GM18505 (cell line): ENCODE measurements around the gene ESRRG.
"Not testable (repeated sequence)": the region's sequence is repeated elsewhere in the genome, so short reads cannot be mapped to it uniquely, and the experiment has no call there.

Experiments
- ATAC-seq: cut with Tn5 transposase; IDR thresholded peaks from one replicate; pipeline ENCODE4 v1.9.1; 2021; ENCODE audit not compliant: unreplicated experiment
- POLR2A ChIP-seq: IDR thresholded peaks from 4 replicates; pipeline ENCODE4 v1.6.1; 2011; ENCODE audit warnings: borderline replicate concordance; ENCODE audit not compliant: insufficient read depth, insufficient read length; ENCODE audit errors: extremely low read depth

Gene ESRRG

DNA sequence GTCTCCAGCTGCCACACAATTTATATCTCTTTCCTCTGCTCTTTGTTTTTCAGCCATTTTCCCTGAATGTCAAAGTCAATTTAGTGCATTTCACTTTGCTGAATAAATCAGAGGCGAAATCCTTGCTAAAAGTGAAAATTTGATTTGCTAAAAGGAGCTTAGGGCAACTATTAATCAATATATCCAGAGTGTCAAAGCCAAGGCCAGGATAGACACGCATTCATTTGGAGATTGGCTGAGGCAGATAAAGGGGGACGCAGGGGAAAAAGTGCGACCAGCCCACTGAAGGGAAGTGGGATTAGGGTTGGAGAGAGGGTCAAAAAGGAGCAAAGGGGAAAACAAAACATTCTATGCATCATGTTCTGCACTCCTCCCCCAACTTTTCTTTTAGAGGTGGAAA lies 167.6 kb downstream of the ESRRG start:
- TF ChIP-seq POLR2A, result no peak
- no peak for ATAC-seq

DNA sequence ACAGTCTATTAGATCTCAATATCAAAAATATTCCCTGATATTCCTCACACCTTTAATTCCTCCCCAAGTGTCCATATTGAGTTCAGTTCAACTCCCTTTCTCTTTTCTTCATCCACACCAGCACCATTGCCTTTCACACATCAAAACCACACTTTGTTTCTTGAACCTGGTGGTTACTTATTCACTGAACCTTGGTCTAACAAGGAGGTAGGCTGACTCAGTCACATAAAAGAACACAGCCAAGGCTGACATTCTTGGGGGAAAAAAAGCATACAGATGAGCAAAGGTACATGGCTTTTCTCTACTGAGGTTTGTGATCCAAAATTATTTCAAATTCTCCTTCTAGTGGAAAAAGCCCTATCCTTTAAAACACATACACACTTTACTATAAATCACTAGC lies 168.3 kb downstream of the ESRRG start:
- TF ChIP-seq POLR2A, result no peak

DNA sequence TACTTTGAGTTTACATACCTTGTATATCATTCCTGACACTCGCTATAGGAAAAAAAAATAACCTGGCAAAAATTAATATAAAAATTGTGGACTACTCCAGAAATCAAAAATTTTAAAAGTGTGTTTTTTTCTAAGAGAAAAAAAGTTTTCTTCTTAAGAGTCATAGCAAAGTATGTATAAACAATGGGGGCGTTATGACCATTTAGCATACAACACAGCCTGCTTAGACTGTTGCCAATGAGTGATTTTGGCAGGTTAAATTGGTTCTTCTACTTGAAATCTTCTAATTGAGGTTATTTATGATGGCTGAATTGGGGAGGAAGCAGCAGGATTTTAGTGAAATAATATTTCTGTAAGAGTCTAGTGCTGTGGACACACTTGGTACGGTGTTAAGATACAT lies 169.5 kb downstream of the ESRRG start:
- no peak for TF ChIP-seq POLR2A
- ATAC-seq, result no peak

More for the DNA sequence above, 168.3 kb downstream of the ESRRG start:
- ATAC-seq, result no peak

DNA sequence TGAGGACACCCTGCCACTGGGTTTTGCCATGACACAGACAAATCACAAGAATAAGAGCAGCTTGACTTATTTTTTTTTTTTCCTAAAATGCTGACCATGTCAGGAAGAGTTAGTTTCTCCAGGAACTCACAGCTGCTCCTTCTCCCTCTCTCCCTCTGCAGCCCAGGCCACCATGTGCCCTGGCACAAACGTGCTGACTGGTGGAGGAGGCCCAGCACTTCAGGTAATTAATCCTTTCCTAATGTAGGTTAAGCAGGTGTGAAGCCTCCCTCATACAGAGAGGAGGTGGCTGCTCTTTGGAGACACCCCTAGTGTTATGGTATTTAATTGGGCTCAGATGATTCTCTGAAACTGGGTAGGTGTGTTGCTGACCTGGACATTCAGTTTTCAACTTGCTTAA lies 170.2 kb downstream of the ESRRG start:
- TF ChIP-seq POLR2A, result no peak
- no peak for ATAC-seq

DNA sequence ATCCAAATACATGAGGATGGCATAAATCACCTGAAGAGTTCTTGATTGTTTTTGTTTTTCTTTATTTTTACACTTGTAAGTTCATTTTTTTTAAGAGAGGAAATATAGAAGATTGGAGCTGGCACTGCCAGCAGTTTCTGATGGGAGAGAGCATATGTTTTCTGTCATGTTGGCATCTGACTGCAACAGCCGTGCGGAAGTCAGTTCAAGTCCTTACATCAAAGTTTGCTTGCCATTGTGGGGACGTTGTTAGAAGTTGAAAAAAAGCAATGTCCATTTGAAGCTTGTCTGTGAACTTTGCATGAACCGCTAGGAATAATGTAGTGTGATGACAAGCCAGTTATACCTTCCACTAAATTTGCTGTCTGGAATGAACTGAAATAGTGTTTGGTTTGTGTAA lies 173.4 kb downstream of the ESRRG start:
- no peak for TF ChIP-seq POLR2A
- ATAC-seq, result no peak

DNA sequence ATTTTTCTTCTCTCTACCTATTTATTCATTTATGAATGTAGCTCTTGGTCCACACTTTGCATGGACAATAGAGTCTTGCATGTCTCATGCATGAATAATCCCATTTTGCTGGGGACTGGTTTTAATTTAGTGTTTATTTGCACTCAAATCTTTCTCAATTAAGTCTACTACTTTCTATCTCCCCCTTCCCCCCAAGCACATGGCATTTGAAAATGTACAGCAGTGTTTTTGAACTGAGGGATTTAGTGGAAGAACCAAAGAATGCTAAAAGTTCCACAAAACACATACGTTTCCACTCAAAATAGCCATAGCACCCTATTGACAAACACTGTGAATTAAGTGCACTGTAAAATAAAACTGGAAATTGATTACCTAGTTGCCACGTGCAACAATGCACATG lies 180.5 kb downstream of the ESRRG start:
- no peak for ATAC-seq

DNA sequence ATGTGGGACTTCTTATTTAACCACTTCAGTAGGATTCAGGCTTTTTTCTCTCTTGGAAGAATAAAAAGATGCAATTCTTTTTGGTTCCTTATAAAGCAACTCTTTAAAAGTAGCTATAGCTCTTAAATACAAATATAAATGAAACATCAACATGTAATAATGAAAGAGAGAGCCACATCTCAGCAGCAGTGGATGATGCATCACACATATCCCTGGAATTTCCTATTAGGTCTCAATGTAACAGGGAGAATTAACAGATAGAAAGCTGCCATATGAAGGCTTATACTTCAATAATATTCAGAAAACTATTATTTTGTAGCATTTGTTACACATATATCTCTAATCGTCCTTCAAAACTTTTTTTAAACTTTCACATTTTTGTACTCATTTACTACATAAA lies 181.0 kb downstream of the ESRRG start:
- ATAC-seq, result no peak
- no peak for TF ChIP-seq POLR2A

More for the DNA sequence above, 180.5 kb downstream of the ESRRG start:
- no peak for TF ChIP-seq POLR2A

DNA sequence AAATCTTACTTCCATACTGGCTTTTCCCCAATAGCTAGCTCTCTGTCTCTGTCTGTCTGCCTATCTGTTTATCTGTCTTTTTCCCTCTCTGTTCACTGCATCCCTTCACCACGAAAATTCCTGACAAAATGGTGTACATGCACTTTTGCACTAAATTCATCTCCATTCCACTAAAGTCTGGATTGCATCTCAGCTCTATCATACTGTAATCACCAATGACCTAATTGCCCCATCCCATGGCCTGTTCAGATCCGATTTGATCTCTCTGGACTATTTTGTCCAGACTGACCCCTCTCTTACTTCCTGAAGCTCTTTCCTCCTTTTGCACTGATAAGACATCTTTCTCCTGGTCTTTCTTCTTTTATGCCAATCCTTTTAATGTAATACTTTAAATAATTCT lies 187.5 kb downstream of the ESRRG start:
- TF ChIP-seq POLR2A, result no peak
- no peak for ATAC-seq

DNA sequence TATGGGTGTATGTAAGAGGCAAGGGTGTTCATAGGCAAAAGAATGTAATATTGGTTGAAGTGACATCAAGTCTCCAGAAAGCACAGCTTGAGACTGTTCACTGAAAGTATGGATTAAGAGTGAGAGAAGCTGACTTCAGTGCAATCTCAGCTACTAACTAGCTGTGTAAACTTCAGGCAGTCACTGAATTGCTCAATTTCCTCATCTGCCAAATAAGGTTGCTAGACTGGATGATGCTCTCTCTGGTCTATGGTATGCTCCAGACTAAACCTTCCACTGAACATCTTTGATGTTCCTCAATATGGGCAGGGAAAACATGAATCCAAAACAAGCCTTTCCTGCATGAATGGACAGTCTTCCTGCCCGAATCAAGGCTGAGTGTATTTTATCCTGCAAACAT lies 188.2 kb downstream of the ESRRG start:
- no peak for TF ChIP-seq POLR2A
- no peak for ATAC-seq

DNA sequence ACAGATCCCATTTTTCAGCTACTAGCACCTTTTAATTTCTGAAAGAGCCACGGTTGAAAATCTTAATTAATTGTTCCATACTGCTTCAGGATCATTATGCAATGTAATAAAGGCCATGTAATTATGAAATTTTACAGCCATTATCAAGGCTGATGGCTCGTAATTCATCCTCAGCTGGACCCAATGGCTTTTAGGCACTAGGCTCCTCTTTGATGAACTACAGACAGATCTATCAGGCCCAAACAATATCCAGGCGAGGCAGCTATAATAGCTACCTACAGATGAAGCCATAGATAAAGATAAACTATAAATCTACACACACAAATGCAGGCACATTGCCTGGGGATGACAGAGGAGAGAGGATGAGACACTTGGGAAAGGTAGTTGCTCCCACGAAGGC lies 189.5 kb downstream of the ESRRG start:
- ATAC-seq, result no peak
- TF ChIP-seq POLR2A, result no peak

DNA sequence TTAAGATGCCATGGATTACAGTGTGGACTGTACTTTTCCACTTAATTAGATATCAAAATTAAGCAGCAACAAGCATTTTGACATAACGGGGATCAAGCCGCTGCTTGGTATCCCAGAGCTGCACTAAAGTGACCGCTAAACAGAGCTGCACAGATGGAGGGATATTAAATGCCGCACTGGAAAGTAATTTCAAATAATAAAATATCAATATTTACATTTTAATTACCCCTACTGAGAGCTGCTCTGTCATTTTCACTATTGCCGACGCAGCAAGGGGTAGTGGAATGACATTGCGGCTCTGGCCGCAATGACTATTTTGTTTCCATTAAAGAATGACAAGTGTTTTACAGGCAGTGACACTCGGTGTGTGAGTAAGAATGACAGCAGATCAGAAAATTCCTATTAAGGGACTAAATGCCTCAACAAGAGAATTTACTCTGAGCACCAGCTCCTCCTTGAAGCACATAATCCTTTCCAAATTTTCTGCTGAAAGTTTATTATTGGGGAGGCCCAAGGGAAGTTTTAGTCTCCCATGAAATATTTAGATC lies 190.9 kb downstream of the ESRRG start:
- ATAC-seq, result no peak
- no peak for TF ChIP-seq POLR2A

DNA sequence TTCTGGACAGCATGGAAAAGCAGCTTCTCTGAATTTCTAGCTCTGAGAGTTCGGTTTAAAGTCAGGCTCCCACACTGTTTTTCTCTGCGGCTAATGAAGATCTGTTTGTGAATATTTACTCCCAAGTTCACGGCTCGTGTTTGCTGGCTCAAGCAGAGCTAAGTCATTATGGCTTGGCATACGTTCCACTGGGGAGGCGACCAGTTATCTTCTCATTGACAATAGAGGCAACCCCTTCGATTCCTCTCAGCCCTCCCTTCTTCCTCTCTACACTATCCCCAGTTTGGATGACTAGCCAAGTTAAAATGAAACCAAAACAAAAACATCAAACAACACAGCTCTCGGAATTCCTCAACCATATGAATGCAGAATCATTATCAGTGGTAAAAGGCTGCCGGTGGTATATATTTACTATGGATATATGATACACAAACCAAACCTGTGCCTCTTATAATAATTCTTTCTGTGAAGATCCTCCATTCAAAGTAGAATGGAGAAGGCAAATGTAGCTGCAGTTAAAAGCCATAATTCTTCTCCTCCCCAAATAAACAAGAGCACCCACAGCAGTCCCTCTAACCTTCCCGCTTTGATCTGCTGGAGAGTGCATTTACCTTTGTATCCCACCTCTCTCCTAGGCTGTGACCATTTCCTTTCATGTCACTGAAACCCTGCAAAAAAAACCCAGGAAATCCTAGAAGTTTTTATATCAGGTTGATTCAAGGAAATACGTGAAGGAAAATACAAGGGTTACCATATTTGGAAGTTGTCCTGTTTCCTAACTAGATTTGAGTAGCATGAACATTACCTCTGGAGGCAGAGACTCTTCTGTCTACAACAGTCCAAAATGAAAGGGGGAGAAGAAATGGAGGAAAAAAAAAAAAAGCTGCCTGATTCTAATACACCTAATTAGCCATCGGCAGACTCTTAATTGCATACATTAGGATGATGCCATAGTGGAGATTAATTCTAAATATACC lies 191.7 kb downstream of the ESRRG start:
- TF ChIP-seq POLR2A, result no peak
- ATAC-seq, result peak; percentile 75

DNA sequence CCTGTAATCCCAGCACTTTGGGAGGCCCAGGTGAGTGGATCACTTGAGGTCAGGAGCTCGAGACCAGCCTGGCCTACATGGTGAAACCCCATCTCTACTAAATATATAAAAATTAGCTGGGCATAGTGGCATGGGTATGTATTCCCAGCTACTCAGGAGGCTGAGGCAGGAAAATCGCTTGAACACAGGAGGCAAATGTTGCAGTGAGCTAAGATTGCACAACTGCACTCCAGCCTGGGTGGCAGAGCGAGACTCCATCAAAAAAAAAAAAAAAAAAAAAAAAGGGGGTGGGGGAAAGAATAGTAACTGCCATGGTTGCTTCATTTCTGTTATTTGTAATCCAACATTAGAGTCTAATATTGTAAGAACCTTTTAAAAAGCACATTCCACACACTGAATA lies 193.4 kb downstream of the ESRRG start:
- not testable (repeated sequence) for ATAC-seq

DNA sequence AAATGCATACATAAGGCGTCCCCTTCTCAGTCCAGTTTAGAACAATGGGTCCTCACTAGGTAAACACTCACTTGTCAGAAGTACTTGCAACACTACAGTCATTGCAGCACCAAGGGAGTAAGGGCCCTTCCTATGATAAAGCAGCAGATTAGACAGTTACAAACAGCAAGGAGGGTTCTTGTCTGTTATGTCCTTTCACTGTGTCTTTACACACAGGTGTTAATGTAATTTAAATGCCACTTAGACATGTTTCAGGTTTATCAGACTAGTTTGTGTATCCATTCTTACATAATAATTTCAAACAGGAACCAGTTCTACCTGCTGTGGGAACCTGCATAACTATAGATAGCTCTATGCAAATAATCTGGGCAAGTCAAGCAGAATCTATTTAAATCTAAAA lies 194.4 kb downstream of the ESRRG start:
- peak; percentile 89 for ATAC-seq
- no peak for TF ChIP-seq POLR2A

DNA sequence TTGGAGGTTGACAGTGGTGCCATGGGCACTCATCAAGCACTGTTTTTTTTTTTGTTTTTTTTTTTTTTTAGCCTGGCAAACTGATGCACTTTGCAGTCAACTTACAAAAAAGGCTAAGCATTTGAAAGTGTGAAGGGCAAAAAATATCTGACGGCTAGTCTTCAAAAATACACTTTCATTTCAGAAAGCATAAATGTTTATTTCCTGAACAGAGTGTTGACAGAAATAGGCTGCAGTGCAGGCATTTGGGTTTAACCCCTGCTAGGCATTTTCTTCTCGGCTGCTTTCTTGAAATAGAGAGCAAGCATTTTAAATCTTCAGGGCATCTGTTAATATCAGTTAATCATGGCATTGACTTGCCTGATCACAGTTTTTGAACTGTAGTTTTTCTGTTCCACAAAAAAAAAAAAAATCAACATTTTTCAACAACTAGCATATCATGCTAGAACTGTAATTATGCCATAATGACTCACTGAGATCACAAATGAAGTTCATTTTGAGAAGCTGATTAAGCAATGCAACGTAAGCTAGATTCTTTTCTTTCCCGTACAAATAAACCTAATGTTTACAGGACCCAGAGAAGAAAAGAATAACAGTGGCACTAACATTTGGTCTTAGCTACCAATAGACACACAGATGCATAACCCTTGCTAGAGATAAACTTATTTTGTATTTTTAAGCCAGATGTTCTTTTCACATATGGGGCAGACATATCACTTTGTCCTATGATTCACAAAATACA lies 199.6 kb downstream of the ESRRG start:
- no peak for TF ChIP-seq POLR2A

DNA sequence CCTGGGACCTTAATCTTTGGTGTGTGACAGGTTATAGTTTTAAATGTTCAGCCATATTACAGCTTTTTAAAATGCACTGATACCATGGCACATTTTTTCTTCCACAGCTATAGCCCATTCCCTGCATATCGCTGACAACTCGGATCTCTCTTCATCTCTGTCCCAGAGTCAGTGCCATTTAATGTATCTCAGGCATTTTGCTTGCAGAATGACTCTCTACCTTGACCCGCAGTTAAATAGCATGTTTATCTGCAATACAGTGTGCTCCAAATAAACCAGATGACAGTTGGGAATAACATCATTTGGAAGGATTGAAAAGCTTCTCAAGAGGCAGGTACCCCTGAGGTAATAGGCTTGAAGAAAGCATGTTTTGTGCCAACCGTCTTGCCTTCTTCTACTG lies 200.2 kb downstream of the ESRRG start:
- ATAC-seq, result no peak
- no peak for TF ChIP-seq POLR2A

More for the DNA sequence above, 199.6 kb downstream of the ESRRG start:
- no peak for ATAC-seq
